ENCODE data around the gene BMPER.

- TF ChIP-seq CTCF (conservative IDR thresholded peaks at IDR 0.05) (no peak), EZH2 (IDR thresholded peaks at IDR 0.05; ENCODE audit: low read depth) (no peak)
Observed at GRCh38 chr7:33941418-33941817, 36.1 kb downstream of the BMPER start.
